ENCODE data around the gene GABRG3. TPM values are rescaled to one million over a fixed set of nuclear protein-coding genes. Genes with fewer than 3 reads are reported as not detected.

The GABRG3 gene
- polyA plus RNA-seq, 1 experiment = not detected

GRCh38 chr15:27119695-27120266 lies 148.8 kb downstream of the GABRG3 start:
- ChIA-PET CTCF (no interaction called here), POLR2A (no interaction called here)
- Histone ChIP-seq H3K36me3 (ENCODE audit: control insufficient read depth, insufficient read depth, low read length) (no peaks in the 10 kb centered on the region), H3K27me3 (ENCODE audit: control insufficient read depth, insufficient read depth, low read length) (no peaks in the 10 kb centered on the region), H3K4me3 (ENCODE audit: low read depth, low read length) (no peak overlapping the region)
- DNase-seq (ENCODE audit: low read depth) = no peak
- TF ChIP-seq CTCF (IDR thresholded peaks at IDR 0.05; ENCODE audit: insufficient read depth, low read depth, low read length) = no peak

GRCh38 chr15:27121672-27122071 lies 150.7 kb downstream of the GABRG3 start:
- no peak for TF ChIP-seq CTCF (IDR thresholded peaks at IDR 0.05; ENCODE audit: insufficient read depth, low read depth, low read length)
- no peaks in the 10 kb centered on the region for H3K36me3 ChIP-seq (ENCODE audit: control insufficient read depth, insufficient read depth, low read length)
- no peak overlapping the region for H3K4me3 ChIP-seq (ENCODE audit: low read depth, low read length)
- no peak for DNase-seq (ENCODE audit: low read depth)
- POLR2A ChIA-PET = no interaction called here
- CTCF ChIA-PET = no interaction called here
- H3K27me3 ChIP-seq (ENCODE audit: control insufficient read depth, insufficient read depth, low read length) = no peaks in the 10 kb centered on the region

GRCh38 chr15:27123291-27123690 lies 152.3 kb downstream of the GABRG3 start:
- Histone ChIP-seq H3K27me3 (ENCODE audit: control insufficient read depth, insufficient read depth, low read length) (no peaks in the 10 kb centered on the region), H3K4me3 (ENCODE audit: low read depth, low read length) (no peak overlapping the region), H3K36me3 (ENCODE audit: control insufficient read depth, insufficient read depth, low read length) (no peaks in the 10 kb centered on the region)
- POLR2A ChIA-PET = no interaction called here
- CTCF ChIA-PET = no interaction called here
- no peak for TF ChIP-seq CTCF (IDR thresholded peaks at IDR 0.05; ENCODE audit: insufficient read depth, low read depth, low read length)
- no peak for DNase-seq (ENCODE audit: low read depth)

- ChIA-PET POLR2A (no interaction called here), CTCF (no interaction called here)
- Histone ChIP-seq H3K27me3 (ENCODE audit: control insufficient read depth, insufficient read depth, low read length) (no peaks in the 10 kb centered on the region), H3K36me3 (ENCODE audit: control insufficient read depth, insufficient read depth, low read length) (no peaks in the 10 kb centered on the region), H3K4me3 (ENCODE audit: low read depth, low read length) (no peak overlapping the region)
- DNase-seq (ENCODE audit: low read depth) = no peak
- TF ChIP-seq CTCF (IDR thresholded peaks at IDR 0.05; ENCODE audit: insufficient read depth, low read depth, low read length) = no peak
These were observed 152.8 kb downstream of the GABRG3 start for GRCh38 chr15:27123808-27124207.

- Histone ChIP-seq H3K27me3 (ENCODE audit: control insufficient read depth, insufficient read depth, low read length) (no peaks in the 10 kb centered on the region), H3K4me3 (ENCODE audit: low read depth, low read length) (no peak overlapping the region), H3K36me3 (ENCODE audit: control insufficient read depth, insufficient read depth, low read length) (no peaks in the 10 kb centered on the region)
- no peak for TF ChIP-seq CTCF (IDR thresholded peaks at IDR 0.05; ENCODE audit: insufficient read depth, low read depth, low read length)
- ChIA-PET CTCF (no interaction called here), POLR2A (no interaction called here)
- DNase-seq (ENCODE audit: low read depth) = no peak
These were observed 153.4 kb downstream of the GABRG3 start for GRCh38 chr15:27124287-27124871.

Data from BJ (cell line).